BLaER1 treated with 17β-estradiol and CSF1 and Interleukin-3, amounts not matched to agents 10 nM and 100 nM (cell line): ENCODE data around the gene PDGFB.
A peak's percentile ranks its signal among the peaks of the same experiment; 100 is the strongest.

ENCODE experiments used
- H3K27ac ChIP-seq, 11 experiments: shearing (Covaris generic); formaldehyde crosslinking; 2 replicates each; pipeline ENCODE4 v1.8.1; 2022
- H3K27me3 ChIP-seq, 11 experiments: shearing (Covaris generic); formaldehyde crosslinking; 2 replicates each; pipeline ENCODE4 v1.8.1; 2022
- H3K36me3 ChIP-seq, 11 experiments: shearing (Covaris generic); formaldehyde crosslinking; 2 replicates each; pipeline ENCODE4 v1.8.1; 2022
- H3K4me1 ChIP-seq, 10 experiments: shearing (Covaris generic); formaldehyde crosslinking; 2 replicates each; pipeline ENCODE4 v1.8.1; 2022
- H3K4me2 ChIP-seq, 11 experiments: shearing (Covaris generic); formaldehyde crosslinking; 2 replicates each; pipeline ENCODE4 v1.8.1; 2022
- H3K4me3 ChIP-seq, 10 experiments: shearing (Covaris generic); formaldehyde crosslinking; 2 replicates each; pipeline ENCODE4 v1.8.1; 2022
- H3K9ac ChIP-seq, 11 experiments: shearing (Covaris generic); formaldehyde crosslinking; 2 replicates each; pipeline ENCODE4 v1.8.1; 2022
- H3K9me3 ChIP-seq, 11 experiments: shearing (Covaris generic); formaldehyde crosslinking; replicated peaks in 1 of 11; 2 replicates each; pipeline ENCODE4 v1.8.1; 2022
- H4K20me1 ChIP-seq, 11 experiments: shearing (Covaris generic); formaldehyde crosslinking; 2 replicates each; pipeline ENCODE4 v1.8.1; 2022
- Cebpa-rat ChIP-seq, 11 experiments: shearing (Covaris generic); IDR thresholded peaks; 2 replicates each; pipeline ENCODE4 v1.8.1; 2022

Gene PDGFB

GRCh38 chr22:39184586-39185577 is 59.9 kb downstream of the PDGFB start:
- peaks cover 4 to 23% (median 15%) of the 10 kb centered on the region in 11 experiments; a peak in 13 of 22 replicates for H3K9me3 ChIP-seq
- no peak overlapping the region for H3K27ac ChIP-seq
- peaks cover 0 to 11% (median 2%) of the 10 kb centered on the region in 10 experiments; a peak in 8 of 20 replicates for H3K4me1 ChIP-seq
- no peak for TF ChIP-seq Cebpa-rat (IDR thresholded peaks at IDR 0.05)
- H4K20me1 ChIP-seq, result no peaks in the 10 kb centered on the region
- H3K4me2 ChIP-seq, result peak overlapping the region in 3 of 11 experiments; percentile 5 to 36 (median 18); a peak in 3 of 22 replicates
- H3K36me3 ChIP-seq, result no peaks in the 10 kb centered on the region
- no peak overlapping the region for H3K4me3 ChIP-seq
- no peak overlapping the region for H3K9ac ChIP-seq
- H3K27me3 ChIP-seq, result no peaks in the 10 kb centered on the region

GRCh38 chr22:39183991-39184585 is 60.7 kb downstream of the PDGFB start:
- no peaks in the 10 kb centered on the region for H4K20me1 ChIP-seq
- peaks cover 0 to 11% (median 2%) of the 10 kb centered on the region in 10 experiments; a peak in 8 of 20 replicates for H3K4me1 ChIP-seq
- no peak overlapping the region for H3K4me3 ChIP-seq
- no peaks in the 10 kb centered on the region for H3K27me3 ChIP-seq
- no peak overlapping the region for H3K9ac ChIP-seq
- TF ChIP-seq Cebpa-rat (IDR thresholded peaks at IDR 0.05), result no peak
- no peaks in the 10 kb centered on the region for H3K36me3 ChIP-seq
- no peak overlapping the region for H3K27ac ChIP-seq
- H3K4me2 ChIP-seq, result peak overlapping the region in 1 of 11 experiments; percentile 36; a peak in 2 of 22 replicates
- peaks cover 4 to 23% (median 15%) of the 10 kb centered on the region in 11 experiments; a peak in 13 of 22 replicates for H3K9me3 ChIP-seq

GRCh38 chr22:39182478-39183030 is 62.2 kb downstream of the PDGFB start:
- no peak for TF ChIP-seq Cebpa-rat (IDR thresholded peaks at IDR 0.05)
- Histone ChIP-seq H3K4me2 (0 out of 22 replicates have a peak overlapping the region, but pooled peaks of 1 of the 11 experiments have one; percentile 3), H3K4me3 (no peak overlapping the region), H3K9ac (no peak overlapping the region), H4K20me1 (no peaks in the 10 kb centered on the region), H3K27me3 (no peaks in the 10 kb centered on the region), H3K4me1 (peaks cover 0 to 24% (median 2%) of the 10 kb centered on the region in 10 experiments; a peak in 9 of 20 replicates), H3K9me3 (peaks cover 4 to 23% (median 15%) of the 10 kb centered on the region in 11 experiments; a peak in 13 of 22 replicates), H3K36me3 (no peaks in the 10 kb centered on the region), H3K27ac (no peak overlapping the region)

- Histone ChIP-seq H3K36me3 (no peaks in the 10 kb centered on the region), H3K4me1 (peaks cover 0 to 27% (median 2%) of the 10 kb centered on the region in 10 experiments; a peak in 9 of 20 replicates), H3K4me3 (no peak overlapping the region), H3K9ac (no peak overlapping the region), H3K4me2 (no peak overlapping the region), H3K27me3 (no peaks in the 10 kb centered on the region), H4K20me1 (peaks cover 0 to 6% (median 0%) of the 10 kb centered on the region in 11 experiments; a peak in 2 of 22 replicates), H3K9me3 (peaks cover 4 to 22% (median 13%) of the 10 kb centered on the region in 11 experiments; a peak in 13 of 22 replicates), H3K27ac (no peak overlapping the region)
- TF ChIP-seq Cebpa-rat (IDR thresholded peaks at IDR 0.05), result no peak
Observed at GRCh38 chr22:39181778-39182177, 63.0 kb downstream of the PDGFB start.

DNA sequence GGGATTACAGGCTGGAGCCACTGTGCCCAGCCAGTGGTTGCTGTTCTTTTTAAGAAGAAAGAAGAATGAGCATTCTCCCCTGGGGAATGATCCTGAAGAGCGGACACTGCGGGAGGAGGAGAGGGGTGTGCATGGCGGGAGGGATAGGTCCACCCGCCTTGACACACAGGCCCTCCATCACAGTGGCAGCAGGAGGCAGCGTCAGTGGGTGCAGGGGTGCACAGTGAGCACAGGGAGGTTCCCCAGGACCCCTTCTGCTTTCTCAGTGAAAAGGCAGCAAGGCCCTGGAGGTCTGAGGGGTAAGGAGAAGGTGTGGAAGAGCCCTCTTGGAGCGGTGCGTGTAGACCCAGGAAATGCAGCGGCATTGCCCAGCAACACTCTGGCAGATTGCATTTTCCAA is 63.4 kb downstream of the PDGFB start:
- peaks cover 0 to 10% (median 0%) of the 10 kb centered on the region in 11 experiments; a peak in 3 of 22 replicates for H4K20me1 ChIP-seq
- no peak overlapping the region for H3K4me2 ChIP-seq
- no peak for TF ChIP-seq Cebpa-rat (IDR thresholded peaks at IDR 0.05)
- peaks cover 1 to 18% (median 9%) of the 10 kb centered on the region in 11 experiments; a peak in 13 of 22 replicates for H3K9me3 ChIP-seq
- no peak overlapping the region for H3K27ac ChIP-seq
- H3K9ac ChIP-seq, result no peak overlapping the region
- H3K36me3 ChIP-seq, result no peaks in the 10 kb centered on the region
- H3K27me3 ChIP-seq, result no peaks in the 10 kb centered on the region
- no peak overlapping the region for H3K4me3 ChIP-seq
- peaks cover 0 to 27% (median 2%) of the 10 kb centered on the region in 10 experiments; a peak in 9 of 20 replicates for H3K4me1 ChIP-seq

- H3K4me3 ChIP-seq, result no peak overlapping the region
- H3K9ac ChIP-seq, result no peak overlapping the region
- H3K27me3 ChIP-seq, result no peaks in the 10 kb centered on the region
- no peak for TF ChIP-seq Cebpa-rat (IDR thresholded peaks at IDR 0.05)
- H3K36me3 ChIP-seq, result no peaks in the 10 kb centered on the region
- peaks cover 0 to 14% (median 7%) of the 10 kb centered on the region in 11 experiments; a peak in 6 of 22 replicates for H3K9me3 ChIP-seq
- peaks cover under 1 to 29% (median 7%) of the 10 kb centered on the region in 10 experiments; a peak in 16 of 20 replicates for H3K4me1 ChIP-seq
- H4K20me1 ChIP-seq, result peaks cover 0 to 17% (median 0%) of the 10 kb centered on the region in 11 experiments; a peak in 3 of 22 replicates
- H3K4me2 ChIP-seq, result no peak overlapping the region
- no peak overlapping the region for H3K27ac ChIP-seq
Observed at GRCh38 chr22:39179841-39180335, 64.9 kb downstream of the PDGFB start.

DNA sequence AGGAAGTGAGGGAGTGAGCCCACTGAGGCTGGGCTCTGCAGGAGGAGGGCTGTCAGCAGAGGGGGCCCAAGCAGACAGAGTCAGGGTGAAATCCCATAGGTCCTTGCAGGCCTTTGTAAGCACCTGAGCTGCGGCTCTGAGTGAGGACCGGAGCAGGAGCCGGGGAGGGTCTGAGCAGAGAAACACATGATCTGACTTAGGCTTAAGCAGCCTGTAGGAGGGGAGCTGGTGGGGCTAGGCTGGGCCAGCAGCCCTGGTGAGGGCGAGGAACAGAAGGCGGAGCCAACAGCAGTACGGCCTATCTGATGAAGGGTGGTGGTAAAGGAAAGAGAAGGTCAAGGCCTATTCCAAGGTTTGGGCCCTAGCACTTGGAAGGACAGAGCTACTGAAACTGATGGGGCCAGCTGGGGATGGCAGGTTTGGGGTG is 65.4 kb downstream of the PDGFB start:
- TF ChIP-seq Cebpa-rat (IDR thresholded peaks at IDR 0.05), result no peak
- Histone ChIP-seq H3K36me3 (no peaks in the 10 kb centered on the region), H3K4me1 (peaks cover 6 to 29% (median 9%) of the 10 kb centered on the region in 10 experiments), H3K4me3 (no peak overlapping the region), H3K9me3 (peaks cover 0 to 14% (median 7%) of the 10 kb centered on the region in 11 experiments; a peak in 6 of 22 replicates), H3K27ac (no peak overlapping the region), H3K4me2 (no peak overlapping the region), H3K9ac (no peak overlapping the region), H4K20me1 (peaks cover 0 to 17% (median 0%) of the 10 kb centered on the region in 11 experiments; a peak in 3 of 22 replicates), H3K27me3 (no peaks in the 10 kb centered on the region)
